Fibroblast of upper back skin (primary cell): Measurements from ENCODE around the gene FGF14.
A peak's percentile ranks its signal among the peaks of the same experiment; 100 is the strongest.

Experiments
- DNase-seq: peaks from one replicate; pipeline ENCODE4 v3.0.0-alpha.2; 2013

FGF14 gene

DNA sequence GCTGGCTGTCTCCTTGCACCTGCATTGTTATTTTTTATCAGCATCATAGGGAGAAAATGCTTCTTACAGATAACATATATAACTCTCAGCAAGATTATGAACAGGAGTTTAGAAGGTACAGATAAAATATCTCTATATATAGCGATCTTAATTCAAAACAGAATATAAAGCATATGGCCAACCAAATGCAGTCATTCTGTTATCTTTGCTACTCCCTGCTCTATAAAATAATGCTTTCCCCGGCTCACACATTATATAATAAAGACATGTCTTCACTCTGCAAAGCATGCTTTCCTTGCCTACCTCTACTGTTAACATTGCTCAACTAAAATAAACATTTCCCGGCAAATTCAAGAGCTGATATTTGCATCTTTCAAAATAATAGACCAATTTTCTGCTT, 161.7 kb downstream of the FGF14 start:
- no peak for DNase-seq

DNA sequence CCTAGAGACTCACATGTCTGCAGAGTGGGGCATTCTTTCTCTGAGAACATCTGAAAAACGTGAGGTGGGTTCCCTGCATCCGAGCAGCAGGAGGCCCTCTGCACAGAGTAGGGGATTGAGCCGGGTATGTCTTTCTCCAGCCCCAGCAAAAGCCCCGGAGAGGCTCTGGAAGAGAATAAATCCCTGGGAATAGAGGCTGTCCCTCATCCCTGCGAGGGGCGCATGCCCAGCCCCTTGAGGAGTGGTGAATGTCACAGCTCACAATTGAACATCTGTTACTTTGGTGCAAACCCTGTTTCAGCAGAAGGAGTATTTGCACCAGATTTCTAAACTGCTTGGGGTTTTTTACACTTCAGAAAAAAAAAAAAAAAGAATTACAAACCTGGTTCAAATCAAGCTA, 164.6 kb downstream of the FGF14 start:
- no peak for DNase-seq

DNA sequence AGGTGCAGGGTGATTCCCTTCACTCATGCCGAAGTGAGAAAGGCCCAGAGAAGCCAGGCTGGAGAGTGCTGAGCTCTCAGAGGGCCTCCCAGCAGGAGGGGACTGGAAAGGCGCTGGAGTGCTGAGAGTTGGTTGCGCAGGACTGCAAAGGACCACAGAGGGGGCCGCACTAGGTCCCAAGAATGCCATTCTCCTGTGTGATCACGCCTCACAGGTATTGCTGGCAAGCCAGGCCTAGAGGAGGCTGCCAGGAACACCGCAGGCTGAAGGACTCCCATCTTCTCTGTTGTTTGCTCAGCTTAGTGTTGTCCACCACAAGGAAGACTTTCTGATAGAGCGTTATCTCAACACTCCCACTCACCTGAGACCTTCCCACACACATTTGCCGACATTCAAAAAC, 165.0 kb downstream of the FGF14 start:
- DNase-seq = no peak

DNA sequence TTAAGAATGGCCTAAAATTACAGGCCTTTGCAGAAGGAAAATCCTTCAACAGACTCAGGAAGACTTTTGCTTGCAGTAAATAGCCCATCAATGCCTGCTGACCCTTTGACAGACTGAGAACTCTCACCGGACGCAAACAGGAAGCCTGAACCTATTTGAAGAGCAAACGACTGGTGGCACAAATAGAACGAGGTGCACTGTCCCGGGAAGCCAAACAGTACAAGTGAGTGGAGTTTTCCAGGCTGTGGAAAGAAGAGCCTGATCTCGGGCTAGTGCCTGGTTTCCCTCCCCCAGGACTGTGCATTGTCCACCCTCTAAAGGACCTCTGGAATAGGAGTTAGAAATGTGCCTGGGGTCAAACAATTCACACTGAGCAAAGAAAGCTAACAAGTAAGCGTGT, 165.5 kb downstream of the FGF14 start:
- no peak for DNase-seq

DNA sequence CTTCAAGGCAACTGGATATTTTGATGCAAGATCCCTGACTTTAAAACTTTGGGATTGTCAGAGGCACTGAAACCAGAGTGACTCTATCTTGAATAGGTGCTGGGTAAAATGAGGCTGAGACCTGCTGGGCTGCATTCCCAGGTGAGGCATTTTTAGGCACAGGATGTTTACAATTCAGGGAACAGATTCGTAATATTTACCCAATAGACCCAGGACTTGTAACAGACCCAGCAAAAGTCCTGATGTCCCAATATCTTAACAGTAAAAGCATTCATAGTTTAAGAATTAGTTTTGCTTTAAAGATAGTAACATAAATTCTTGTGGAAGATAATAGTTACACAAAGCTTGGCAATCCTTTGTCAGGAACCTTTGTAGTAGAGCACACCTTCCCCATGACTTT, 166.2 kb downstream of the FGF14 start:
- DNase-seq = no peak

DNA sequence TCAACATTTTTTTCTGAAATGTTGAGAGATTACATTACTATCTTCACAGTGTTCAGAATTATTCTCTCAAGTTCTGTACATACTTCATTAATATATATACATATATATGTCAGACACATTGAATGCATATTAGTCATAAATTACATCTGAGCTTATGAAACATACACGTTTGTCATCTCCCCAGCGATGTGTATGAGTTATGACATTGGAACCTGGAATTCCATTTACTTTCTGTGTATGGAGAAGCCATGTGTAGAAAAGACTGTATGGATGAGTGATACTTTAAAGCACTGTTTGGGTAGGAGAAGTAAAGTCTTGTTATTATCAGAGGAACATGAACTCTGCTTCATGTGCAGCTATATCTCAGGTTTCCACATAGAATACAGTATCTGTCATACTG, 167.2 kb downstream of the FGF14 start:
- DNase-seq = peak; percentile 33

DNA sequence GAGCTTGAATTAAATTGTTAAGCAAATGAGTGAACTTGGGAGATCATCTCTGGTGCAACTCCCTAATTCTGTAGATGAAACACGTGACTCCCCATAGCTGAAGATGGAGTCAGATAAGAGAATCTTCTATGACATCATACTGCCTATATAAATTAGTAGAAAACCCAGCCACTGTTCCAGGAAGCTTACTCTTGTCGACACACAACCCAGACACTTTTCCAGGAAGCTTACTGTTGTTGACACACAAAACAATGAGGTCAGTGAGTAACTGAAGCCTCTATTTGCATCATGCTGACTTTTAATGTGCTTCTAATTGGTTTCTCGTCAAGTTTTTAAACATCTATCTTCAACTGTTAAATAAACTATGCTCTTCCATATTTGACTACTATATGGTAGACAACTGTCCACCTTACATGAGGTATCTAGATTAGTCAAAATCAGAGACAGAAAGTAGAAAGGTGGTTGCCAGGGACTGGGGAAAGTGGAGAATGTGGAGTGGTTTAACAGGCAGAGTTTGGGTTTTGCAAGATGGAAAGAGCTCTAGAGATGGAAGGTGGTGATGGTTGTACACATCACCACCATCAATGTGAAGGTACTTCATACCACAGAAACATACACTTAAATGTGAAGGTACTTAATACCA, 168.2 kb downstream of the FGF14 start:
- DNase-seq = no peak

GRCh38 chr13:102231479-102231878, 170.4 kb downstream of the FGF14 start:
- DNase-seq = no peak

DNA sequence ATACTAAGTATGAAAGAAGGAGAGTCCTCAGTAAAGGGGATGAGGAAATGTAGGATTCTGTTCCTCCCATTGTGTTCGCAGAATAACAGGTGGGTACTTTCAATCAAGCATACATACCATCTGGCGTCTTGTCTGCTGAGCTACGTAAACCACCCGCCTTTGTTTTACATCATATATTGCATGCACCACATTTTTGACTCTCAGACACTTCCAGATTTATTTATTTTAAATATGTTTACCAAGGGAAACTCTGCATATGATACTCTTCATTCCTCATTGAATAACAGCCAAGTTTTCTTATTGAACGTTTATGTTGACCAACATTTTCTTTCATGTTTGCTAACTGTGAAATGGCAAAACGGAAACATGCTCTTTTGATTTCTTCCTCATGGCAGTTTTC, 174.1 kb downstream of the FGF14 start:
- DNase-seq = no peak

DNA sequence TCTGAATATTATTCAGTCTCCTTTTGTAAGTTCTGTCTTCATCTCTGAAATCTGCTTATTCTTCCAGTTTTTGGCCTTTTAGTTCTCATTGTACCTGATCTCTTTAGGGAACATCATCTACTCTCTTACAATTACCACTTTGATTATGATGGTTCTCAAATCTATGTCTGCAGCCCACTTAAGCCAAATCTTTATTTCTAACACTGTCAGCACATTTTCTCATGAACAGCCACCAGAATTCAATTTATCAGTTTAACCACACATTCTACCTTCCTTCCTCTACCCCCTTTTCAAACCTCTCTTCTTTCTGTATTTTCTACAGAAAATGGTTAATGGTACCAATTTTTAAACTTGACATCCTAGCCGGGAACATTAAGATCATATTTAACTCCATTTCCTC, 175.3 kb downstream of the FGF14 start:
- no peak for DNase-seq

- no peak for DNase-seq
Measured at GRCh38 chr13:102225892-102226291, 176.0 kb downstream of the FGF14 start.

GRCh38 chr13:102220681-102221228, 181.1 kb downstream of the FGF14 start:
- no peak for DNase-seq

GRCh38 chr13:102214956-102215355, 186.9 kb downstream of the FGF14 start:
- no peak for DNase-seq

- DNase-seq = no peak
Measured at GRCh38 chr13:102212729-102213128, 189.1 kb downstream of the FGF14 start.

GRCh38 chr13:102208347-102208746, 193.5 kb downstream of the FGF14 start:
- no peak for DNase-seq

- no peak for DNase-seq
Measured at GRCh38 chr13:102207680-102208342, 194.0 kb downstream of the FGF14 start.

- DNase-seq = no peak
Measured at GRCh38 chr13:102203718-102204117, 198.1 kb downstream of the FGF14 start.

- peak; percentile 5 for DNase-seq
Measured at GRCh38 chr13:102198418-102199311, 203.2 kb downstream of the FGF14 start.

DNA sequence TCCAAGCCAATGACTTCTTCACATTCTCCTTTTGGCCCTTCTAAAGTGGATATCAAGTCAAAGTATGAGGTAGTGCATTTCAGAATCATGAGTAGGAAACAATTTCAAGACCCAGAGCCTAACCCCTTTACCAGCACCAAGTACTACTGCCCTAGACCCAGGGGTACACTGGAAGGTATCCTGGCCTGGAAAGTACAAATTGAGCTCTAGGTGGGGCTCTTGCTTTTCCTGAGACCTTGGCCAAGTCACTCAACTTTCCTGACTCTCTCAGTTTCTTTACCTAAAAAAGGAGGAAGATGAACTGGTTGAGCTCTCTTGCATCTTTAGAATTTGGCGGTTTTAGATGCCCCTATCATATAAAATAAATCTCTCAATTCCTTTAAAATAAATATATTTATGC, 204.7 kb downstream of the FGF14 start:
- peak; percentile 3 for DNase-seq

DNA sequence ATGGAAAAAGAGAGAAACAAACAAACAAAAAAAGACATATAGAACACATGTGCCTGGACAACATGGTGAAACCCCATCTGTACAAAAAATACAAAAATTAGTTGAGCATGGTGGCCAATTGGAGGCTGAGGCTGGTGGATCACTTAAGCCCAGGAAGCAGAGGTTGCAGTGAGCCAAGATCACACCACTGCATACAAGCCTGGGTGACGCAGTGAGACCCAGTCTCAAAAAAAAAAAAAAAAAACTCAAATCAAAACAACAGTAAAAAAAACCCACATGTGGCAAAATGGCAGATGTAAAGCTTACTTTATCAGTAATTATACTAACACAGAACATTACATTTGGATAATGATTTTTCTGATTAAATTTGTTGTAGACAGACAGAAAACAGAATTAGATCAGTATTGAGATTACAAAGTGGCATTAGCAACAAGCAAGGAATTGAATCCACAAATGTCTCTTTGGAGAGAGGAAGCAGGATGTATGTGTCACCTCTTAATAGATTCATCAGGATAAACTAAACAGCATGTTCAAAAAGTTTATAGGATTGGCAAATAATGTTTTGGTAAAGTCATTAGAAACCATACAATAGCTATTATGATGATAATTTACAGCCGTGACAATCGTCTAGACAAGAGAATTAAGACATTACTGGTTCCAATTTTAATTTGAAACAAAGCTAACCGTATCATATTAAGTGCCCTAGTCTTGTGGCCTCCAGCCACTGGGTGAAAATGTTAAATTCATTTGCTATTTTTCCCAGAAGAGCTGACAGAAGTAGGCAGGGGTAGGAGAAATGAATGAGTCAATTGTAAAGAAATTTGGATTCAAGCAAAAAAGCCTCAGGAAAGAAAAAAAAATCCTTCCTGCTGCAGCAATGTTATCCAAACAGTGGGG, 206.0 kb downstream of the FGF14 start:
- peak; percentile 5 for DNase-seq

DNA sequence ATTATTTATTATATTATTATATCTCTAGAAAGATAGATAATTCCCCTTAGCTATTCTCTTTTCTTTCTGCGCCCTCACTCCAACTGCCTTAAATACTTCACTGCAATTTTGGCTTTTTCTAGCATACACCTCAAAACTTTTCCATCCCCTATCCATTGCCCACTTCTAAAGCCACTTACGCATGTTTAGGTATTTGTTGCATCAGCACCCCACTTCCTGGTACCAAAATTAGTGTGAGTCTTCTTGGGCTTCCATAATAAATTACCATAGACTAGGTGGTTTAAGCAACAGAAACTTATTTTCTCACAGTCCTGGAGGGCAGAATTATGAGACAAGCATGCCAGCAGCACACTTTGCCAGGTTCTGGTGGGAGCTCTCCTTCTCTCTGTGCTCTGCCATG, 209.0 kb downstream of the FGF14 start:
- DNase-seq = no peak

DNA sequence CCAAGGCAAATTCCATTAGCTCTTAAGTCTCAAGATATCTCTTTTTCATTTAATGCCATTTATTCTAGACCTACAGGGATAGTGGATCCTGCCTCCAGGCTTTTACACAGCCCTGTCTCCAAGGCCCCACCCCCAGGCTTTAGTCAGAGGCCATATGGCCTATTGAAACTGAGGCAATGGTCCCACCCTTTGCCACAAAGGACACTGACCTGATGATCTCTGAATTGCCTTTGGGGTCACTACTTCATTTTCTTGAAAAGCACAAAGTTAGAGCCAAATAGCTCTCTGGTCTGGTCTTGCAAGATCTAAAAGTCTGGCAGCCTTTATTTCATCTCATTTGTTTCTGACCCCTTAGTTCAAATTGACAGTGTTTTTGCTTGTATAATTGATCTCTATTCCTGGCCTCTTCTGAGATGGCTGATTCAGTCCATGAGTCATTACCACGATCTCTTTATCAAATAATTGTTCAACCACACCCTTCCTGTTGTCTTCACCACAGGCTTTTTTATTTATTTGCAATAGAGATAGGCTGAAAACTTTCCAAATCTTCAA, 209.8 kb downstream of the FGF14 start:
- DNase-seq = peak; percentile 8
